ENCODE results near the gene CEP250.
"Not testable (repeated sequence)": the region's sequence is repeated elsewhere in the genome, so short reads cannot be mapped to it uniquely, and the experiment has no call there.

Gene CEP250

GRCh38 chr20:35515341-35515740 is 59.9 kb downstream of the CEP250 start:
- no peaks in the 10 kb centered on the region for H3K27me3 ChIP-seq (ENCODE audit: control insufficient read depth in 5 of 5, insufficient read depth in 4 of 5, low read length in 5 of 5)
- no peaks in the 10 kb centered on the region for H3K4me1 ChIP-seq (ENCODE audit: control insufficient read depth in 5 of 5, insufficient read depth in 5 of 5, low read length in 5 of 5)
- no peak overlapping the region for H3K9ac ChIP-seq (ENCODE audit: low read length in 5 of 5)
- no peak overlapping the region for H3K4me3 ChIP-seq (ENCODE audit: low read depth in 1 of 5, low read length in 5 of 5)
- no peaks in the 10 kb centered on the region for H3K9me3 ChIP-seq (ENCODE audit: control insufficient read depth in 5 of 5, low read length in 5 of 5)
- no peak overlapping the region for H3K27ac ChIP-seq (ENCODE audit: low read depth, low read length)
- peaks cover 3 to 52% (median 24%) of the 10 kb centered on the region in 5 donors for H3K36me3 ChIP-seq (ENCODE audit: control insufficient read depth in 5 of 5, insufficient read depth in 5 of 5, low read length in 5 of 5)

DNA sequence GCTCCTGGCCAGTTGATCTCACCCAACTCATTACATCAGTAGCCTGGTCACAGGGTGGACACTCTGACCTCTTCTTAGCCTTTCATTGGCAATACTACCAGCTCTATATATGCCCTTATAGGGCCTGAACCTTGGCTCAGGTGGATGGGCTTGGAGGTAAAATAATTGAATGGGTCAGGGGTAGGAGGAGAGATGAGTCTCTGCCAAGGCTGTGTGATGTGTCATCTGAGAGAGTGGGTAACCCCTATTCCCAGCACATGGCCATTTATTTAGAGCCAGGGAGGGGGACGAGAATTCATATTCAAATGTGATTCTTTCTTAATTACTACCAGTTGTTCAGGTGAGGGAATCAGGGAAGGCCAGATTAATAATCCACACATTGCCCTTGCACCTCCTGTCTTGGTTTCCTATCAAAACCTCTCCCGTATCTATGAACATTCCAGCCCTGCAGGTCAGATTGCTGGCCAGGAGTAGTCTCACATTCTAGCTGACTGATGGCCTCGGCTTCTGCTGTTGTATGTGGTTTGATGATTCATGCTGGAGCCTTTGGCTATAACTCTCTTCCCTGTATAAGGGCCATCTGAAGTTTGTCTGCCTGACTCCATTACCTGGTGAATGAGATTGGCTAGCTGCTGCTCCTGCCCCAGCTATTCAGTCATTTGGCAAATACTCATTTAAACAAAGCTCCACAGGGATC is 60.7 kb downstream of the CEP250 start:
- H3K9ac ChIP-seq (ENCODE audit: low read length in 5 of 5) = no peak overlapping the region
- no peak overlapping the region for H3K27ac ChIP-seq (ENCODE audit: low read depth, low read length)
- no peak overlapping the region for H3K4me3 ChIP-seq (ENCODE audit: low read depth in 1 of 5, low read length in 5 of 5)
- H3K4me1 ChIP-seq (ENCODE audit: control insufficient read depth in 5 of 5, insufficient read depth in 5 of 5, low read length in 5 of 5) = no peaks in the 10 kb centered on the region
- H3K36me3 ChIP-seq (ENCODE audit: control insufficient read depth in 5 of 5, insufficient read depth in 5 of 5, low read length in 5 of 5) = peaks cover 3 to 44% (median 18%) of the 10 kb centered on the region in 5 donors
- no peaks in the 10 kb centered on the region for H3K9me3 ChIP-seq (ENCODE audit: control insufficient read depth in 5 of 5, low read length in 5 of 5)
- H3K27me3 ChIP-seq (ENCODE audit: control insufficient read depth in 5 of 5, insufficient read depth in 4 of 5, low read length in 5 of 5) = no peaks in the 10 kb centered on the region

DNA sequence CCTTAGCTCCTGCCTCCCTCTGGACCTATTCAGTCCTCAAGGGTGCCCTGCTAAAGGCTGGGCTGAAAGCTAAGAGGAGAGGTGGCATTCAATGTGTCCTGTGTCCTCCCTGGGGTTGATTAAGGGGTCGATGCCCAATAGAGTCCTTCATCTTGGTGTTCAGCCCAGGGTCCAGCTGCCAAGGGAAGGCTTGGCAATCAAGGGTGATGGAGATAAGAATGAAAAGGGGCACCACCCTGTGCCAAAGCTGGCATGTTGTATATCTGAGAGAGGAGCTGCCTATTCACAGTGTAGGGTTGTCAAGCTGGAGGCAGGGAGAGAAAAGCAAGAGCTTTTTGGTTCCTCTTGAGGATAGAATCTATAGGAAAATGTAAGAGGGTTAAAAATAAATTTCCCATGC is 61.7 kb downstream of the CEP250 start:
- H3K9ac ChIP-seq (ENCODE audit: low read length in 5 of 5) = no peak overlapping the region
- H3K27ac ChIP-seq (ENCODE audit: low read depth, low read length) = no peak overlapping the region
- H3K36me3 ChIP-seq (ENCODE audit: control insufficient read depth in 5 of 5, insufficient read depth in 5 of 5, low read length in 5 of 5) = peaks cover 0 to 34% (median 8%) of the 10 kb centered on the region in 5 donors
- H3K4me3 ChIP-seq (ENCODE audit: low read depth in 1 of 5, low read length in 5 of 5) = no peak overlapping the region
- H3K4me1 ChIP-seq (ENCODE audit: control insufficient read depth in 5 of 5, insufficient read depth in 5 of 5, low read length in 5 of 5) = no peaks in the 10 kb centered on the region
- no peaks in the 10 kb centered on the region for H3K9me3 ChIP-seq (ENCODE audit: control insufficient read depth in 5 of 5, low read length in 5 of 5)
- no peaks in the 10 kb centered on the region for H3K27me3 ChIP-seq (ENCODE audit: control insufficient read depth in 5 of 5, insufficient read depth in 4 of 5, low read length in 5 of 5)

DNA sequence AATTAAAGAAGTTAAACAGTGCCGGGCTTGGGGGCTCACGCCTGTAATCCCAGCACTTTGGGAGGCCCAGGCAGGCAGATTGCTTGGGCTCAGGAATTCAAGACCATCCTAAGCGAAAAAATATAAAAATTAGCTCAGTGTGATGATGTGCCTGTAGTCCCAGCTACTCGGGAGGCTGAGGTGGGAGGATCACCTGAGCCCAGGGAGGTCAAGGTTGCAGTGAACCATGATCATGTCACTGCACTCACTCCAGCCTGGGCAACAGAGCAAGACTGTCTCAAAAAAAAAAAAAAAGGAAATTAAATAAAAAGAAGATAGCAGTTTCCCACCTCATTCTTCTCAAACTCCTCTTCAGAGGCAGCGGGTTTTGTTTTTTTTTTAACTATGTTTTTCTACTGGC is 62.4 kb downstream of the CEP250 start:
- H3K4me3 ChIP-seq (ENCODE audit: low read depth in 1 of 5, low read length in 5 of 5); H3K9me3 ChIP-seq (ENCODE audit: control insufficient read depth in 5 of 5, low read length in 5 of 5); H3K4me1 ChIP-seq (ENCODE audit: control insufficient read depth in 5 of 5, insufficient read depth in 5 of 5, low read length in 5 of 5); H3K27me3 ChIP-seq (ENCODE audit: control insufficient read depth in 5 of 5, insufficient read depth in 4 of 5, low read length in 5 of 5); H3K9ac ChIP-seq (ENCODE audit: low read length in 5 of 5); H3K27ac ChIP-seq (ENCODE audit: low read depth, low read length): not testable (repeated sequence)
- H3K36me3 ChIP-seq (ENCODE audit: control insufficient read depth in 5 of 5, insufficient read depth in 5 of 5, low read length in 5 of 5) = peaks cover 0 to 27% (median 3%) of the 10 kb centered on the region in 5 donors

DNA sequence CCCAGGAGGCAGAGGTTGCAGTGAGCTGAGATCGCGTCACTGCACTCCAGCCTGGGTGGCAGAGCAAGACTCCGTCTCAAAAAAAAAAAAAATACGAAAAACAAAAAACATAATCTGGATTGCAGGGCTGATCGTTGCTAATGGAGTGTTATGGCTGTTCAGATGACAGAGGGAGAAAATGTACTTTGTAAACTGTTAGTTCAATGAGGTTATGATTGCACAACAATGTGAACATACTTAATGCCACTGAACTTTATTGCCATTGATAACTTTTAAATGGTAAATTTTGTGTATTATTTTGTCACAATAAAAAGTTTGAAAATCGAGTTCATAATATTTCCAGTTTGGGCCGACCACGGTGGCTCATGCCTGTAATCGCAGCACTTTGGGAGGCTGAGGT is 63.6 kb downstream of the CEP250 start:
- Histone ChIP-seq H3K36me3 (ENCODE audit: control insufficient read depth in 5 of 5, insufficient read depth in 5 of 5, low read length in 5 of 5) (peaks cover 0 to 17% (median 2%) of the 10 kb centered on the region in 5 donors), H3K4me1 (ENCODE audit: control insufficient read depth in 5 of 5, insufficient read depth in 5 of 5, low read length in 5 of 5) (no peaks in the 10 kb centered on the region), H3K27ac (ENCODE audit: low read depth, low read length) (no peak overlapping the region), H3K9ac (ENCODE audit: low read length in 5 of 5) (no peak overlapping the region), H3K27me3 (ENCODE audit: control insufficient read depth in 5 of 5, insufficient read depth in 4 of 5, low read length in 5 of 5) (no peaks in the 10 kb centered on the region), H3K9me3 (ENCODE audit: control insufficient read depth in 5 of 5, low read length in 5 of 5) (no peaks in the 10 kb centered on the region), H3K4me3 (ENCODE audit: low read depth in 1 of 5, low read length in 5 of 5) (no peak overlapping the region)

DNA sequence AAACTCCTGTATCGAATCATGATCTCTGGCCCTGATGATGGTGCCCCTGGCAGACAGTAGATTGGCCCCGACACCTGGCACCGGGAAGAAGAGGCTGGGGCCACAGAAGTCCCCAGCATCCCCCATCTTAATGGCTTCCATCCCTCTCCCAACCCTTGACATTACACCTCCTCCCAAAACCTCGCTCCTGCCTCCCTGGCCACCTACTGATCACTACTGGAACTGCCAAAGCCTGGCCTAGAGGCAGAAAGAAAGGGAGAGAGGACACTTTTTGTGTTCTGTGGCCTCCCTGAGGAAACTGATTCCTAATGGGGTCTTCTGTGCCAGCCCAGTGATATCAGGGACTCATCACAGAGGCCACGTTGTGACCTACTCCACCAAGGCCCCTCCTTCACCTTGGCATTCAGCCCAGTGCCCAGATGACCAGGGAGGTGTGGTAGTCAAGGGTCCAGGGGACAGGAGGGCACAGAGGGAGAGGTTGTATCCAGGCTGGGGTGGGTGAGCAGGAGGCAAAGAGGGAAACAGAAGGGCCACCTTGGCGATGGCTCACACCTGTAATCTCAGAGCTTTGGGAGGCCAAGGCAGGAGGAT is 68.0 kb downstream of the CEP250 start:
- Histone ChIP-seq H3K9ac (ENCODE audit: low read length in 5 of 5) (no peak overlapping the region), H3K4me1 (ENCODE audit: control insufficient read depth in 5 of 5, insufficient read depth in 5 of 5, low read length in 5 of 5) (no peaks in the 10 kb centered on the region), H3K9me3 (ENCODE audit: control insufficient read depth in 5 of 5, low read length in 5 of 5) (no peaks in the 10 kb centered on the region), H3K27me3 (ENCODE audit: control insufficient read depth in 5 of 5, insufficient read depth in 4 of 5, low read length in 5 of 5) (no peaks in the 10 kb centered on the region), H3K4me3 (ENCODE audit: low read depth in 1 of 5, low read length in 5 of 5) (no peak overlapping the region), H3K36me3 (ENCODE audit: control insufficient read depth in 5 of 5, insufficient read depth in 5 of 5, low read length in 5 of 5) (no peaks in the 10 kb centered on the region), H3K27ac (ENCODE audit: low read depth, low read length) (no peak overlapping the region)

- Histone ChIP-seq H3K4me3 (ENCODE audit: low read depth in 1 of 5, low read length in 5 of 5) (no peak overlapping the region), H3K9me3 (ENCODE audit: control insufficient read depth in 5 of 5, low read length in 5 of 5) (no peaks in the 10 kb centered on the region), H3K36me3 (ENCODE audit: control insufficient read depth in 5 of 5, insufficient read depth in 5 of 5, low read length in 5 of 5) (no peaks in the 10 kb centered on the region), H3K27me3 (ENCODE audit: control insufficient read depth in 5 of 5, insufficient read depth in 4 of 5, low read length in 5 of 5) (peaks cover 0 to 5% (median 0%) of the 10 kb centered on the region in 5 donors), H3K4me1 (ENCODE audit: control insufficient read depth in 5 of 5, insufficient read depth in 5 of 5, low read length in 5 of 5) (no peaks in the 10 kb centered on the region), H3K9ac (ENCODE audit: low read length in 5 of 5) (no peak overlapping the region), H3K27ac (ENCODE audit: low read depth, low read length) (no peak overlapping the region)
Measured at GRCh38 chr20:35525639-35526038, 70.2 kb downstream of the CEP250 start.

DNA sequence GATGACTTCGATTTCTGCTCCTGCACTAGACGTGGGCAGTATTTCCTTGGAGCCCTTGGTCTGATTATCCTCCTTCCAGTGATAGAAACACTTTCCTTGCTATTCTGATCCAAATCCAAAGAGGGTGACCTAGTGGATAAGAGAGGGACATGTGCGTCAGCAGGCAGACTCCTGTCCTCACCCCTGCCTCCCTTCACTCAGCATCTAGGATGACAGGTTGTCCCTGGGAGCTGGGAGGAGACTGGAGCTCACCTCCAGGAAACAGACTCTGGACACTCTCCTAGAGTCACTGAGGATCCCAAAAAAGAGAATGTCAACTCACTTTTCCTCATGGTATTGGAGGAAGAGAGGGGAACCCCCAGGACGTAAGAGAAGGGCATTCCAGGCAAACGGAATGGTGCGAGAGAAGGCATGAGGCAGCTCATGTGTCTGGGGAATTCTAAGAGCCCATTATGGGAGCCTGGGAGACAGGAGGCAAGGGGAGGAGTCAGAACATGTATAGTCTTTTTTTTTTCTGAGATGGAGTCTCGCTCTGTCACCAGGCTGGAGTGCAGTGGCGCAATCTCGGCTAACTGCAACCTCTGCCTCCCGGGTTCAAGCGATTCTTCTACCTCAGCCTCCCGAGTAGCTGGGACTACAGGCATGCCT is 71.8 kb downstream of the CEP250 start:
- H3K27ac ChIP-seq (ENCODE audit: low read depth, low read length) = no peak overlapping the region
- H3K27me3 ChIP-seq (ENCODE audit: control insufficient read depth in 5 of 5, insufficient read depth in 4 of 5, low read length in 5 of 5) = peaks cover 0 to 5% (median 0%) of the 10 kb centered on the region in 5 donors
- H3K36me3 ChIP-seq (ENCODE audit: control insufficient read depth in 5 of 5, insufficient read depth in 5 of 5, low read length in 5 of 5) = no peaks in the 10 kb centered on the region
- no peaks in the 10 kb centered on the region for H3K4me1 ChIP-seq (ENCODE audit: control insufficient read depth in 5 of 5, insufficient read depth in 5 of 5, low read length in 5 of 5)
- no peak overlapping the region for H3K4me3 ChIP-seq (ENCODE audit: low read depth in 1 of 5, low read length in 5 of 5)
- H3K9ac ChIP-seq (ENCODE audit: low read length in 5 of 5) = no peak overlapping the region
- no peaks in the 10 kb centered on the region for H3K9me3 ChIP-seq (ENCODE audit: control insufficient read depth in 5 of 5, low read length in 5 of 5)

- Histone ChIP-seq H3K9me3 (ENCODE audit: control insufficient read depth in 5 of 5, low read length in 5 of 5) (no peaks in the 10 kb centered on the region), H3K27me3 (ENCODE audit: control insufficient read depth in 5 of 5, insufficient read depth in 4 of 5, low read length in 5 of 5) (peaks cover 0 to 5% (median 0%) of the 10 kb centered on the region in 5 donors), H3K36me3 (ENCODE audit: control insufficient read depth in 5 of 5, insufficient read depth in 5 of 5, low read length in 5 of 5) (no peaks in the 10 kb centered on the region), H3K9ac (ENCODE audit: low read length in 5 of 5) (no peak within 1 kb of the TSS), H3K4me1 (ENCODE audit: control insufficient read depth in 5 of 5, insufficient read depth in 5 of 5, low read length in 5 of 5) (no peaks in the 10 kb centered on the region), H3K27ac (ENCODE audit: low read depth, low read length) (no peak within 1 kb of the TSS), H3K4me3 (ENCODE audit: low read depth in 1 of 5, low read length in 5 of 5) (no peak within 1 kb of the TSS)
Measured at GRCh38 chr20:35529552-35529951, 74.2 kb downstream of the CEP250 start, which contains the start of gene C20orf173. TSS of gene C20orf173 (minus strand) at chr20:35529652. CDS start at chr20:35529373, 279 bp downstream.

- Histone ChIP-seq H3K9me3 (ENCODE audit: control insufficient read depth in 5 of 5, low read length in 5 of 5) (no peaks in the 10 kb centered on the region), H3K9ac (ENCODE audit: low read length in 5 of 5) (no peak overlapping the region), H3K27ac (ENCODE audit: low read depth, low read length) (no peak overlapping the region), H3K27me3 (ENCODE audit: control insufficient read depth in 5 of 5, insufficient read depth in 4 of 5, low read length in 5 of 5) (no peaks in the 10 kb centered on the region), H3K4me3 (ENCODE audit: low read depth in 1 of 5, low read length in 5 of 5) (no peak overlapping the region), H3K4me1 (ENCODE audit: control insufficient read depth in 5 of 5, insufficient read depth in 5 of 5, low read length in 5 of 5) (peaks cover 0 to 17% (median 15%) of the 10 kb centered on the region in 5 donors), H3K36me3 (ENCODE audit: control insufficient read depth in 5 of 5, insufficient read depth in 5 of 5, low read length in 5 of 5) (peaks cover 0 to 8% (median 3%) of the 10 kb centered on the region in 5 donors)
Measured at GRCh38 chr20:35539756-35540212, 84.4 kb downstream of the CEP250 start.

Data from subcutaneous abdominal adipose tissue (tissue), 5 donors.